ENCODE results near the gene RAPGEF5.

Gene RAPGEF5

GRCh38 chr7:22307816-22308215, 49.1 kb downstream of the RAPGEF5 start:
- Histone ChIP-seq H3K4me3 (no peak overlapping the region), H3K4me1 (peaks cover 0 to 9% (median 0%) of the 10 kb centered on the region in 4 donors), H3K27me3 (no peaks in the 10 kb centered on the region), H3K36me3 (no peaks in the 10 kb centered on the region), H3K9me3 (no peaks in the 10 kb centered on the region), H3K27ac (no peak overlapping the region)
- DNase-seq, result no peak
- no peak for TF ChIP-seq CTCF (IDR thresholded peaks at IDR 0.05)
- intact Hi-C loops (cut with DNase I; ENCODE audit: low total_unique reads), result no loop called here

- H3K36me3 ChIP-seq, result no peaks in the 10 kb centered on the region
- H3K27ac ChIP-seq, result no peak overlapping the region
- DNase-seq, result no peak
- H3K27me3 ChIP-seq, result no peaks in the 10 kb centered on the region
- no peaks in the 10 kb centered on the region for H3K9me3 ChIP-seq
- no peak for TF ChIP-seq CTCF (IDR thresholded peaks at IDR 0.05)
- peaks cover 0 to 20% (median 4%) of the 10 kb centered on the region in 4 donors for H3K4me1 ChIP-seq
- intact Hi-C loops (cut with DNase I; ENCODE audit: low total_unique reads), result no loop called here
- no peak overlapping the region for H3K4me3 ChIP-seq
Observed at GRCh38 chr7:22305706-22306105, 51.2 kb downstream of the RAPGEF5 start.

GRCh38 chr7:22302951-22303423, 54.0 kb downstream of the RAPGEF5 start:
- peaks cover 0 to 20% (median 4%) of the 10 kb centered on the region in 4 donors for H3K4me1 ChIP-seq
- no peaks in the 10 kb centered on the region for H3K36me3 ChIP-seq
- no peak for TF ChIP-seq CTCF (IDR thresholded peaks at IDR 0.05)
- DNase-seq, result no peak
- peak overlapping the region in 1 of 2 donors; percentile 28 for H3K27ac ChIP-seq
- H3K4me3 ChIP-seq, result no peak overlapping the region
- H3K9me3 ChIP-seq, result no peaks in the 10 kb centered on the region
- intact Hi-C loops (cut with DNase I; ENCODE audit: low total_unique reads), result no loop called here
- H3K27me3 ChIP-seq, result no peaks in the 10 kb centered on the region

- H3K4me1 ChIP-seq, result peaks cover 0 to 20% (median 4%) of the 10 kb centered on the region in 4 donors
- peak overlapping the region in 1 of 2 donors; percentile 28 for H3K27ac ChIP-seq
- TF ChIP-seq CTCF (IDR thresholded peaks at IDR 0.05), result no peak
- H3K9me3 ChIP-seq, result no peaks in the 10 kb centered on the region
- no peak for DNase-seq
- H3K27me3 ChIP-seq, result no peaks in the 10 kb centered on the region
- H3K36me3 ChIP-seq, result no peaks in the 10 kb centered on the region
- H3K4me3 ChIP-seq, result no peak overlapping the region
- intact Hi-C loops (cut with DNase I; ENCODE audit: low total_unique reads), result no loop called here
Observed at GRCh38 chr7:22302193-22302592, 54.8 kb downstream of the RAPGEF5 start.

GRCh38 chr7:22301790-22302189, 55.2 kb downstream of the RAPGEF5 start:
- Histone ChIP-seq H3K36me3 (no peaks in the 10 kb centered on the region), H3K4me3 (no peak overlapping the region), H3K27ac (peak overlapping the region in 1 of 2 donors; percentile 28), H3K9me3 (no peaks in the 10 kb centered on the region), H3K4me1 (peaks cover 0 to 20% (median 4%) of the 10 kb centered on the region in 4 donors), H3K27me3 (no peaks in the 10 kb centered on the region)
- intact Hi-C loops (cut with DNase I; ENCODE audit: low total_unique reads), result no loop called here
- no peak for DNase-seq
- no peak for TF ChIP-seq CTCF (IDR thresholded peaks at IDR 0.05)

- TF ChIP-seq CTCF (IDR thresholded peaks at IDR 0.05), result no peak
- intact Hi-C loops (cut with DNase I; ENCODE audit: low total_unique reads), result no loop called here
- no peak overlapping the region for H3K27ac ChIP-seq
Observed at GRCh38 chr7:22300839-22301238, 56.1 kb downstream of the RAPGEF5 start.

More at GRCh38 chr7:22300839-22301238, 56.1 kb downstream of the RAPGEF5 start:
- Histone ChIP-seq H3K4me1 (peaks cover 0 to 20% (median 7%) of the 10 kb centered on the region in 4 donors), H3K4me3 (no peak overlapping the region), H3K36me3 (no peaks in the 10 kb centered on the region), H3K9me3 (no peaks in the 10 kb centered on the region), H3K27me3 (no peaks in the 10 kb centered on the region)
- DNase-seq, result no peak

Measured in tibial artery (tissue), 4 donors.